IMR-90 (cell line): ENCODE measurements around the gene TBX3. TPM values are rescaled to one million over a fixed set of nuclear protein-coding genes. Genes with fewer than 3 reads are reported as not detected.

ENCODE experiments used
- ATAC-seq: fragments of 200-7000 bp; cut with Tn5 transposase; 2 replicates; pipeline ENCODE4 v1.9.1; 2020; ENCODE audit warnings: low read depth, mild to moderate bottlenecking, moderate library complexity
- BruUV-seq: library from RNA; stranded (reverse); fragments of 400-500 nt; replicated peaks from 2 replicates; lab custom pipeline; 2021; lab: Mats Ljungman, UMichigan
- CTCF ChIA-PET: fragments of 300-600 bp; formaldehyde crosslinking; extraction: SDS; loops from one replicate; lab custom pipeline; 2021; ENCODE audit warnings: antibody characterized with exemption; lab: Yijun Ruan, JAX
- POLR2A ChIA-PET: fragments of 300-600 bp; sonication (Branson Sonifier 250); formaldehyde crosslinking; loops from one replicate; lab custom pipeline; 2022; ENCODE audit warnings: antibody characterized with exemption; ENCODE audit not compliant: unreplicated experiment; lab: Charles Lee
- DNase-seq: peaks from one replicate; pipeline ENCODE4 v3.0.0; 2013
- H2AFZ ChIP-seq: replicated peaks from 2 replicates; pipeline ENCODE3; 2013; ENCODE audit warnings: low read length, mild to moderate bottlenecking; ENCODE audit not compliant: poor library complexity
- H2AK5ac ChIP-seq: 2 replicates; pipeline ENCODE4 v1.6.1; 2013; ENCODE audit warnings: low read depth, low read length, inconsistent platforms
- H2AK9ac ChIP-seq: replicated peaks from 2 replicates; pipeline ENCODE3; 2013; ENCODE audit warnings: mild to moderate bottlenecking, low read depth, low read length, moderate library complexity; ENCODE audit not compliant: poor library complexity
- H2BK120ac ChIP-seq: 2 replicates; pipeline ENCODE4 v1.6.1; 2013; ENCODE audit warnings: low read depth, low read length, inconsistent platforms
- H2BK15ac ChIP-seq: 3 replicates; pipeline ENCODE4 v1.6.1; 2013; ENCODE audit warnings: low read depth, low read length, inconsistent platforms
- H2BK20ac ChIP-seq: 2 replicates; pipeline ENCODE4 v1.6.1; 2013; ENCODE audit warnings: low read depth, mild to moderate bottlenecking, inconsistent platforms, low read length, moderate library complexity
- H2BK5ac ChIP-seq: 2 replicates; pipeline ENCODE4 v1.6.1; 2013; ENCODE audit warnings: mild to moderate bottlenecking, low read depth, low read length, inconsistent platforms; ENCODE audit not compliant: poor library complexity, severe bottlenecking
- H3K14ac ChIP-seq: replicated peaks from 2 replicates; pipeline ENCODE4 v1.6.1; 2013; ENCODE audit warnings: low read depth, low read length, inconsistent platforms
- H3K18ac ChIP-seq: 2 replicates; pipeline ENCODE4 v1.6.1; 2013; ENCODE audit warnings: low read depth, low read length, control low read depth
- H3K23ac ChIP-seq: 2 replicates; pipeline ENCODE4 v1.6.1; 2013; ENCODE audit warnings: low read depth, low read length, inconsistent platforms
- H3K27ac ChIP-seq: 2 replicates; pipeline ENCODE4 v1.5.1; 2013; ENCODE audit warnings: mild to moderate bottlenecking, control low read depth, low read length; ENCODE audit not compliant: insufficient read depth
- H3K27me3 ChIP-seq: 2 replicates; pipeline ENCODE4 v1.6.1; 2013; ENCODE audit warnings: low read length; ENCODE audit not compliant: control insufficient read depth, insufficient read depth
- H3K36me3 ChIP-seq: 2 replicates; pipeline ENCODE4 v1.6.1; 2013; ENCODE audit warnings: low read length, mixed read lengths; ENCODE audit not compliant: control insufficient read depth, insufficient read depth
- H3K4ac ChIP-seq: 2 replicates; pipeline ENCODE4 v1.6.1; 2013; ENCODE audit warnings: low read depth, low read length, inconsistent platforms
- H3K4me1 ChIP-seq: 2 replicates; pipeline ENCODE4 v1.6.1; 2013; ENCODE audit warnings: low read length, mixed read lengths; ENCODE audit not compliant: control insufficient read depth, insufficient read depth
- H3K4me2 ChIP-seq: 2 replicates; pipeline ENCODE4 v1.6.1; 2013; ENCODE audit warnings: low read depth, mild to moderate bottlenecking, control low read depth, low read length, moderate library complexity
- H3K4me3 ChIP-seq: 2 replicates; pipeline ENCODE4 v1.5.1; 2013; ENCODE audit warnings: low read depth, mild to moderate bottlenecking, control low read depth, low read length, moderate library complexity; ENCODE audit not compliant: insufficient read depth
- H3K56ac ChIP-seq: 2 replicates; pipeline ENCODE4 v1.6.1; 2013; ENCODE audit warnings: low read length, inconsistent platforms; ENCODE audit not compliant: insufficient read depth; ENCODE audit errors: extremely low read depth
- H3K79me1 ChIP-seq, 2 experiments: 2 replicates each; pipeline ENCODE4 v1.6.1; 2013; ENCODE audit warnings: low read length in 2 of 2, inconsistent platforms in 1 of 2, low read depth in 1 of 2
- H3K9ac ChIP-seq: 2 replicates; pipeline ENCODE4 v1.6.1; 2013; ENCODE audit warnings: low read depth, low read length, control low read depth
- H3K9me1 ChIP-seq: 2 replicates; pipeline ENCODE4 v1.6.1; 2013; ENCODE audit warnings: low read length, inconsistent platforms; ENCODE audit not compliant: insufficient read depth
- H3K9me3 ChIP-seq: 2 replicates; pipeline ENCODE4 v1.6.1; 2013; ENCODE audit warnings: low read length; ENCODE audit not compliant: control insufficient read depth, insufficient read depth
- H4K20me1 ChIP-seq: 2 replicates; pipeline ENCODE4 v1.6.1; 2013; ENCODE audit warnings: low read length, inconsistent platforms; ENCODE audit not compliant: insufficient read depth
- H4K5ac ChIP-seq: 2 replicates; pipeline ENCODE4 v1.6.1; 2013; ENCODE audit warnings: mild to moderate bottlenecking, low read depth, low read length, control low read depth
- H4K8ac ChIP-seq, 2 experiments: 2 replicates each; pipeline ENCODE4 v1.6.1; 2013; ENCODE audit warnings: low read depth in 2 of 2, low read length in 2 of 2, control low read depth in 1 of 2, inconsistent platforms in 1 of 2
- H4K91ac ChIP-seq: 2 replicates; pipeline ENCODE4 v1.6.1; 2013; ENCODE audit warnings: low read depth, low read length, inconsistent platforms; ENCODE audit not compliant: insufficient read depth
- CHD1 ChIP-seq: IDR thresholded peaks from 2 replicates; pipeline ENCODE4 v1.6.1; 2012; ENCODE audit warnings: low read depth, low read length, improper control_type of control experiment
- ELK1 ChIP-seq: fragments of 150-350 bp; IDR thresholded peaks from 2 replicates; pipeline ENCODE4 v1.6.1; 2016; ENCODE audit warnings: low read depth, mild to moderate bottlenecking, low read length, moderate library complexity, borderline replicate concordance
- FOS ChIP-seq: fragments of 150-350 bp; IDR thresholded peaks from 2 replicates; pipeline ENCODE4 v1.6.1; 2016; ENCODE audit warnings: low read depth, low read length
- POLR2A ChIP-seq: IDR thresholded peaks from 2 replicates; pipeline ENCODE4 v1.6.1; 2012; ENCODE audit warnings: mild to moderate bottlenecking, low read depth, low read length
- RCOR1 ChIP-seq: IDR thresholded peaks from 2 replicates; pipeline ENCODE4 v1.6.1; 2012; ENCODE audit warnings: mild to moderate bottlenecking, low read length, improper control_type of control experiment; ENCODE audit not compliant: insufficient replicate concordance
- SMC3 ChIP-seq: fragments of 150-350 bp; IDR thresholded peaks from 2 replicates; pipeline ENCODE4 v1.6.1; 2016; ENCODE audit warnings: low read depth, mild to moderate bottlenecking, antibody characterized with exemption, low read length, moderate library complexity
- WGBS, 2 experiments: methylation state at CpG; one replicate each; pipeline versions ENCODE4 v1.1.5 to v1.1.7; 2013; ENCODE audit warnings: missing lambda C conversion rate in 2 of 2; ENCODE audit not compliant: insufficient read length in 1 of 2; ENCODE audit errors: extremely low coverage in 2 of 2; 5-methylcytosine and 5-hydroxymethylcytosine counted together
- dilution Hi-C: fragments of 300-500 bp; cut with HindIII; formaldehyde crosslinking; loops from one replicate; pipeline ENCODE4 v1.14.3; 2018; ENCODE audit warnings: low sequenced_read_pairs; ENCODE audit not compliant: unreplicated experiment
- in situ Hi-C: fragments of 300-500 bp; cut with MboI; formaldehyde crosslinking; loops from 3 replicates; pipeline ENCODE4 v1.14.3; 2019; ENCODE audit warnings: low sequenced_read_pairs, inconsistent platforms, mixed read lengths
- intact Hi-C: fragments of 100-400 bp; cut with micrococcal nuclease; formaldehyde crosslinking; loops from 2 replicates; pipeline ENCODE4 v1.10.0; 2022
- polyA plus RNA-seq, 3 experiments: library from polyadenylated mRNA; depleted of rRNA; stranded (reverse); fragments of >200 nt; gene quantifications; 2 replicates each; pipeline ENCODE4 v1.2.3, GENCODE V29; 2012; ENCODE audit warnings: low replicate concordance in 1 of 3
- total RNA-seq: library from RNA; depleted of rRNA; stranded (reverse); fragments of >200 nt; gene quantifications from 2 replicates; pipeline ENCODE4 v1.2.3, GENCODE V29; 2012

Gene TBX3
- total and polyA plus RNA-seq, 2 of the 4 experiments (the other 2 are of a cell fraction), result 15.8 to 44.9 TPM

- Histone ChIP-seq H4K5ac (no peak overlapping the region), H3K4me3 (no peak overlapping the region), H2BK20ac (no peak overlapping the region), H3K27me3 (peaks cover 3% of the 10 kb centered on the region), H3K4me2 (no peak overlapping the region), H3K4ac (no peak overlapping the region), H3K36me3 (no peaks in the 10 kb centered on the region), H3K4me1 (no peaks in the 10 kb centered on the region), H3K9ac (no peak overlapping the region), H3K18ac (no peak overlapping the region), H3K56ac (no peak overlapping the region), H2BK120ac (no peak overlapping the region), H2AK9ac (no peak overlapping the region), H3K9me1 (no peaks in the 10 kb centered on the region; the same call in 1 of the 2 replicates), H3K27ac (no peak overlapping the region), H2AK5ac (no peak overlapping the region), H4K20me1 (no peaks in the 10 kb centered on the region), H3K9me3 (peaks cover 5% of the 10 kb centered on the region), H2AFZ (no peak overlapping the region), H4K8ac (no peak overlapping the region), H3K23ac (no peak overlapping the region), H3K14ac (no peak overlapping the region), H3K79me1 (no peaks in the 10 kb centered on the region), H2BK5ac (no peak overlapping the region), H4K91ac (no peak overlapping the region), H2BK15ac (no peak overlapping the region)
- no peak for DNase-seq
- dilution Hi-C loops, result no loop called here
- no TSS peak for BruUV-seq
- POLR2A ChIA-PET, result no interaction called here
- WGBS, 2 experiments, result 29% methylated on average over 1 of the region's 4 CpGs; no CpG with 5 or more reads in 1 of the 2 experiments
- in situ Hi-C loops, result no loop called here
- CTCF ChIA-PET, result no interaction called here
- intact Hi-C loops, result no loop called here
- TF ChIP-seq SMC3, result no peak
- TF ChIP-seq FOS, result no peak
- TF ChIP-seq RCOR1, result no peak
- no peak for TF ChIP-seq CHD1
- no peak for TF ChIP-seq ELK1
- no peak for TF ChIP-seq POLR2A
- ATAC-seq, result no peak
These were observed 27.7 kb upstream of the TBX3 start for GRCh38 chr12:114711689-114712152.
